GM12875 (cell line): ENCODE data around the gene SNRNP27.
A peak's percentile ranks its signal among the peaks of the same experiment; 100 is the strongest.

ENCODE experiments used
- H3K4me3 ChIP-seq: one replicate; pipeline ENCODE4 v1.5.1; 2011; ENCODE audit warnings: low read depth, low read length, control low read depth
- TF ChIP-seq, protein P1 (sequence below): IDR thresholded peaks from 2 replicates; pipeline ENCODE4 v1.5.1; 2011; ENCODE audit warnings: low read depth, mild to moderate bottlenecking, control low read depth, inconsistent platforms, low read length, moderate library complexity, borderline replicate concordance; ENCODE audit not compliant: insufficient read depth

Gene SNRNP27

GRCh38 chr2:69907216-69907615 is 13.5 kb downstream of the SNRNP27 start:
- TF ChIP-seq, protein P1, sequence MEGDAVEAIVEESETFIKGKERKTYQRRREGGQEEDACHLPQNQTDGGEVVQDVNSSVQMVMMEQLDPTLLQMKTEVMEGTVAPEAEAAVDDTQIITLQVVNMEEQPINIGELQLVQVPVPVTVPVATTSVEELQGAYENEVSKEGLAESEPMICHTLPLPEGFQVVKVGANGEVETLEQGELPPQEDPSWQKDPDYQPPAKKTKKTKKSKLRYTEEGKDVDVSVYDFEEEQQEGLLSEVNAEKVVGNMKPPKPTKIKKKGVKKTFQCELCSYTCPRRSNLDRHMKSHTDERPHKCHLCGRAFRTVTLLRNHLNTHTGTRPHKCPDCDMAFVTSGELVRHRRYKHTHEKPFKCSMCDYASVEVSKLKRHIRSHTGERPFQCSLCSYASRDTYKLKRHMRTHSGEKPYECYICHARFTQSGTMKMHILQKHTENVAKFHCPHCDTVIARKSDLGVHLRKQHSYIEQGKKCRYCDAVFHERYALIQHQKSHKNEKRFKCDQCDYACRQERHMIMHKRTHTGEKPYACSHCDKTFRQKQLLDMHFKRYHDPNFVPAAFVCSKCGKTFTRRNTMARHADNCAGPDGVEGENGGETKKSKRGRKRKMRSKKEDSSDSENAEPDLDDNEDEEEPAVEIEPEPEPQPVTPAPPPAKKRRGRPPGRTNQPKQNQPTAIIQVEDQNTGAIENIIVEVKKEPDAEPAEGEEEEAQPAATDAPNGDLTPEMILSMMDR: no peak

DNA sequence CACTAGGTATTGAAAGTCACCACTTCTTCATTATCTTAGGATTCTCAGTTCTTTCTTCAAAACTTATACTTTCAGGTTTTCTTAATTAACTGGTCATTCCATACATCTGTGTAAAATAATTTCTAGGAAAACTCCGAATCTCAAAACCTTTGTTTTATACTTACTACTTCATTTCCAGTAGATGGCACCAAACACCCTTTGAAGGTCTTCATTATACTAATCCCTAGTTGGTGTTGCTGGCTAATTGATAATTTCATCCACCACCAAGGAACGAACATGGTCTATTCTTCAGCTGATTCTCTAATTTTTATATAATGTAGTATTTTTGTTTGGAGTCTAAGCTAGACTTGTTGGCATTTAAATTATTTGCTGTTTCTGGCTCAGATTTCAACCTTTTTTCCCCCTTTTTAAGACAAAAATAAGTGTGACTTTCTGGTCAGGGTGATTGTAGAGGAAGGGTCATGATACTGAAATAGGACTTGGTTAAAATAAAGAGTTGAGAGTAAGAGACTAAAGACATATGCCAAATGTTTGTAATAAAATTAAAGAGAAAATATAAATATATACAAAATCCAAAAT is 18.3 kb downstream of the SNRNP27 start:
- H3K4me3 ChIP-seq: no peak overlapping the region
- TF ChIP-seq, protein P1: peak; percentile 32; the same call in 1 of the 2 replicates

More at GRCh38 chr2:69907216-69907615, 13.5 kb downstream of the SNRNP27 start:
- no peak overlapping the region for H3K4me3 ChIP-seq

DNA sequence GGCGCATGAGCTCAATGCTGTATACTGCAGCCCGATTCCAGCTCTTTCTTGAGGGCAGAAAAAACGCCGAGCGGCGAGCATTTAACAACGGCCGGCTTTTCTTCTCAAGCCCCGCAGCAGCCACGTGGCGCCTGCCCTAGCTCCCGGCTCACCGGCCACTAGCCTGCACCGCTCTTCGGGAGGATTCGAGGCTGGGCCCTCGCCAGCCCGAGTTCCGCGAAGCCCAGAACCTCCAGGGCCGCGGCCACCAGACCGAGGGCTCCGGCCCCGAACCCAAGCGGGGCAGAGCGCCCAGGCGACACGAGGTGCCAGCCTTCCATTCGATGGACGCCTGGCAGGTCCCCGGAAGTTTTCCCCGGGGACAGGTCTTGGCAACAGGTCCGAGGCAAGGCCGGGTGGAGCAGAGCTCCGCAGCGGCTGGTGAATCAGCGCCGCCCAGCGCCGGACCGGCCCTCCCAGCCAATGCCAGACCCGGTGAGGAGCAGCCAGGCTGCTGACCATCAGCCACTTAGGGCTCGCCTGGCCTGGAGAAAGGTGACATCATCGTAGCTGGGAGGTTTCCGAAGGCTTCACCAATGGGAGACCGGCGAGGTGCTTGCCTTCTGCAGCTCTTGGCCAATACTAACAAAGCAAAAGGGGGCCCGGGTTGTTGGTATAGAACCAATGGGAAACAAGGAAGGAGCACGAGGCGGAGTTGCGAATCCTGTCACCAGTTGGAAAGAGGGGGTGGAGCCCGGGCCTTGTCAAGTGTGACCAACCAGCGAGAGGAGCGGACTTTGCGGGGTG is 20.6 kb downstream of the SNRNP27 start:
- peak overlapping the region; percentile 70 for H3K4me3 ChIP-seq
- TF ChIP-seq, protein P1: 0 out of 2 replicates have a peak, but pooled peaks have one; percentile 5

GRCh38 chr2:69914950-69915945 is 21.5 kb downstream of the SNRNP27 start, which contains the start of gene MXD1:
Gene MXD1 (plus strand): TSS chr2:69915109. CDS start chr2:69915331, 222 bp downstream.
- peak within 1 kb of the TSS; percentile 89 for H3K4me3 ChIP-seq
- TF ChIP-seq, protein P1: no peak

DNA sequence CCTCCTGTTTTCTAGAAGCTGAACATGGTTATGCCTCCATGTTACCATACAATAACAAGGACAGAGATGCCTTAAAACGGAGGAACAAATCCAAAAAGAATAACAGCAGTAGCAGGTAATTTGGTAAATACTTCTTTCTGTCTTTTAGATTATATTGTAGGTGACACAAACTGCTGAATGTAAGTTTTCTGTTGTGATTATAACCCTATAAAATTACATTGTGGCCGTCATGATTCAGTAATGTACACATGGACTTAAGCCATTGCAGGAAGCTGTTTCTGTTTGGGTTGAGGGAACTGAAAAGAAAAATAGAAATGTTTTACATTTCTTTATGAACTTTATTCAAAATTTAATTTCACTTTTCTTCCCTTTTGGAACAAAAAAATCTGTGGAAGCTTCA is 22.4 kb downstream of the SNRNP27 start:
- TF ChIP-seq, protein P1: no peak
- H3K4me3 ChIP-seq: no peak overlapping the region

GRCh38 chr2:69917852-69918251 is 24.1 kb downstream of the SNRNP27 start:
- TF ChIP-seq, protein P1: no peak
- H3K4me3 ChIP-seq: no peak overlapping the region
